ENCODE data around the gene ARHGEF33.

ARHGEF33 gene

DNA sequence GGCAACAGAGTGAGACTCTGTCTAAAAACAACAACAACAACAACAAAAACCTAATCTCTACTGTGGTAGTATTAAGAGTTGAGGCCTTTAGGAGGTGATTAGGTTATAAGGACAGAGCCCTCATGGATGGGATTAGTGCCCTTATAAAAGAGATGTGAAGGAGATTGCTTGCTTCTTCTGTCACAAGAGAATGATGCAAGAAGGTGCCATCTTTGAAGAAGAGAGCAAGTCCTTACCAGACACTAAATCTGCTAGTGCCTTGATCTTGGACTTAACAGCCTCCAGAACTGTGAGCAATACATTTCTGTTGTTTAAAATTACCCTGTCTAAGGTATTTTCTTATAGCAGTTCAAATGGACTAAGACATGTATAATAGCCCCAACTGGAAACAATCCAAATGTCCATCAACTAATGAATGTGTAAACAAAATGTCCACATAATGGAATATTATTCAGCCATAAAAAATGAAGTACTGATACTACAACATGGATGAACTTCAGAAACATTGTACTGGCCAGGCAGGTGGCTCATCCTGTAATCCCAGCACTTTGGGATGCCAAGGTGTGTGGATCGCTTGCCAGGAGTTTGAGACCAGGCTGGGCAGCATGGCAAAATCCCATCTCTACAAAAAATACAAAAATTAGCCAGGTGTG is 1.6 kb upstream of the ARHGEF33 start:
- no peak overlapping the region for H3K4me3 ChIP-seq (ENCODE audit: low read depth, low read length)
- TF ChIP-seq, protein P1, sequence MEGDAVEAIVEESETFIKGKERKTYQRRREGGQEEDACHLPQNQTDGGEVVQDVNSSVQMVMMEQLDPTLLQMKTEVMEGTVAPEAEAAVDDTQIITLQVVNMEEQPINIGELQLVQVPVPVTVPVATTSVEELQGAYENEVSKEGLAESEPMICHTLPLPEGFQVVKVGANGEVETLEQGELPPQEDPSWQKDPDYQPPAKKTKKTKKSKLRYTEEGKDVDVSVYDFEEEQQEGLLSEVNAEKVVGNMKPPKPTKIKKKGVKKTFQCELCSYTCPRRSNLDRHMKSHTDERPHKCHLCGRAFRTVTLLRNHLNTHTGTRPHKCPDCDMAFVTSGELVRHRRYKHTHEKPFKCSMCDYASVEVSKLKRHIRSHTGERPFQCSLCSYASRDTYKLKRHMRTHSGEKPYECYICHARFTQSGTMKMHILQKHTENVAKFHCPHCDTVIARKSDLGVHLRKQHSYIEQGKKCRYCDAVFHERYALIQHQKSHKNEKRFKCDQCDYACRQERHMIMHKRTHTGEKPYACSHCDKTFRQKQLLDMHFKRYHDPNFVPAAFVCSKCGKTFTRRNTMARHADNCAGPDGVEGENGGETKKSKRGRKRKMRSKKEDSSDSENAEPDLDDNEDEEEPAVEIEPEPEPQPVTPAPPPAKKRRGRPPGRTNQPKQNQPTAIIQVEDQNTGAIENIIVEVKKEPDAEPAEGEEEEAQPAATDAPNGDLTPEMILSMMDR (IDR thresholded peaks at IDR 0.05; ENCODE audit: borderline replicate concordance, insufficient read depth, low read depth, low read length) = no peak

DNA sequence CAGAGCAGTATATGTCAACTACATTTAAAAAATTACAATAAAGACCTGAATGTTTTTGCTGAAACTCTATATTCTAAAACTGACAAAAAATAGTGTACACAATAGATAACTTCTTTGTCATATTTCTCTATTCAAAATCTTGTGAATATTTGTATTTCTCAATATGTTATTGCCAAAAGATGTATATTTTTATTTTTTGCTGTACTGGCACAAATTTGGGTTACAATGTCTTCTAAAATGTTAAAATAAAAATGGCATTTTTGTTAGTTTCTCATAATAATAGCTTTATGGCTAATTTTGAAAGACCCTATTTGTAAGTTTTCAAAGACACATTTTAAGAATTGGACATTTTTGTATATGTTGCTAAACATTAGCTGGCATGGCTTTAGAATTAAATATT is 630 bp upstream of the ARHGEF33 start:
- no peak overlapping the region for H3K4me3 ChIP-seq (ENCODE audit: low read depth, low read length)
- TF ChIP-seq, protein P1 (IDR thresholded peaks at IDR 0.05; ENCODE audit: borderline replicate concordance, insufficient read depth, low read depth, low read length) = no peak

DNA sequence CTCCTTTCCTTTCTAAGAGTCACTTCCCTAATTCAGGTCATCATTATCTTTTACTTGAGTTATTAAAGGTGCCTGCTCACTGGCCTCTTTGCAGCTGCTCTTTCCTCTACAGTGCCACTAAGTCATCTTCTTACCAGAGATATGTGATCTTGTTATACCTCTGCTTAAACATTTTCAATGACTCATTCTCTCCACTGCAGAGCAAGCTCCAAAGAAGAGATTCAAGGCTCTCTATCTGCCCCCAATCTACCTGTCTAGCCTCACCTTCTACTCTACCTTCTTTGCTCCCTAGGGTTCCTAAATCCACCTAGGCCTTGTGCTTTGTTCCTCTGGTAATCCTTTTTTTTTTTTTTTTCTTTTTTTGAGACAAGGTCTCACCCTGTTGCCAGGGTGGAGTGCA is 3.1 kb downstream of the ARHGEF33 start:
- no peak overlapping the region for H3K4me3 ChIP-seq (ENCODE audit: low read depth, low read length)
- TF ChIP-seq, protein P1 (IDR thresholded peaks at IDR 0.05; ENCODE audit: borderline replicate concordance, insufficient read depth, low read depth, low read length) = no peak

DNA sequence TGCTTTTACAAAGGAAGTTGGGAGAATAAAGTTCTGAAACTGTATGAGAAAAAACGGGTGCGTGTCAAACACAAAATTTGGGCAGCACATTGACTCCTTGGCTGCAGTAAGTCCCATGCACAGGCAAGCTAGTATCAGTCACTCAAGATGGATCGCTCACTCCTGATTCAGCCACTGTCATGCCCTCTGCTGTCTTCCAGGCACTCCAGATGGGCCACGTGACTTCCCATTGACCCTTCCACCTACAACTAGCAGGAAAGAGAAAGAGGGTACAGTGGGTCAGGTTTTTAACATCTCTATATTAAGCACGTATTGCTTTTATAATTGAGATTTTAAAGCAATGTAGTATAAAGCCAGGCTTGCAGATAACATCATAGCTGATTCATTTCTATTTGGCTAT is 8.6 kb downstream of the ARHGEF33 start:
- TF ChIP-seq, protein P1 (IDR thresholded peaks at IDR 0.05; ENCODE audit: borderline replicate concordance, insufficient read depth, low read depth, low read length) = no peak
- no peak overlapping the region for H3K4me3 ChIP-seq (ENCODE audit: low read depth, low read length)

DNA sequence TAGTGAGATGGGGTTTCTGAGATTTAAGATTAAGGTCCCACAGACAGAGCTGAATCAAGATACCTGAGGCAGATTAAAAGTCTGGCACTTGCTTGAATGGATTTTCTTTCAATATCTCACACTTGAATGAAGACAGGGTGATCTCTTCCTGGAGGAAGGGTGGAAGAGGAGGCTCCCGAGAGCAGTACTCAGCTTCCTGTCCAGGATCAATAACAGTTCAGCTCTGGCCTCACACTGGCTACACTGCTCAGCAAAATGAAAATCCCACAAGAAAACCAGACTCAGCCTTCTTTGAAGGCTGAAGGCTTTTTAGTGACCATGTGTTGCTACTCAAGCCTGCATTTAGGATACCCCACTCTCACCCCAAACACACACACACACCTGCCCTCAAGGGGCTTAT is 11.1 kb downstream of the ARHGEF33 start:
- TF ChIP-seq, protein P1 (IDR thresholded peaks at IDR 0.05; ENCODE audit: borderline replicate concordance, insufficient read depth, low read depth, low read length) = no peak
- no peak overlapping the region for H3K4me3 ChIP-seq (ENCODE audit: low read depth, low read length)

DNA sequence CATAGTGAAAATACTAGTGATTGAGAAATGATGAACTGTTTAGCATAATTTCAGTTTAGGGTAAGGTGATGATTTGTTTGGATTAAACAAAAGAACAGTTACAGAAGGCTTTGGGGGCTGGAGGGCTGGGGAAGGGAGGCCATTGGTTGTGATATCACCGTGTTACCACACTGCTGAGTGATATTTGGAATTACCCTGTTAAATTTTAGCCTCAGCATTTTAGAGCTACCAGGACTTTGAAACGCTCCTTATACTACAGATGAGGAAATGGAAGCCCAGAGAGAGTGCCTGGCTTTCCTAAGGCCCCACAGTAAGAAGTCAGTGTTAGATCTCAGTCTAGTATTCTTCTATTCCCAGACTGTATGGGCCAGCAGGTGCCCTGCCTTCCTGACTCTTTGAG is 15.6 kb downstream of the ARHGEF33 start:
- TF ChIP-seq, protein P1 (IDR thresholded peaks at IDR 0.05; ENCODE audit: borderline replicate concordance, insufficient read depth, low read depth, low read length) = no peak
- H3K4me3 ChIP-seq (ENCODE audit: low read depth, low read length) = no peak overlapping the region

DNA sequence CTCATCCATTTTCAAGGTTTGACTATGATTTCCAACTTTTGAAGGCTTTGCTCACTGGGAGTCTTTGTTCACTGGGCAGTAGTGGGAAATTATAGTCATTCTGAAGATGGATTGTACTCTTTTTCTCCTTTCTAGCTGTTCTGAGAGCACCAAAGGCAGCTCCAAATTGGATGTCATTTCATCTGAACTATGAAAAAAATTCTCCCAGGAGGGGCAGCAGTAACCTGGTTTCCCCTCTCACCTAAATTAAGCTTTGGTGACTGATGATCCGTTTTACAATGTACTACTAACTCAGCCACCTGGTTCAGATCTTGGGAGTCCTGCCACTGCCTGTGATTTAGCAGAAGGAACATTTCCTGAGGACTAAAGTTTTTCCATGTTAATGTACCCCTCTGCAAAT is 17.6 kb downstream of the ARHGEF33 start:
- no peak overlapping the region for H3K4me3 ChIP-seq (ENCODE audit: low read depth, low read length)
- TF ChIP-seq, protein P1 (IDR thresholded peaks at IDR 0.05; ENCODE audit: borderline replicate concordance, insufficient read depth, low read depth, low read length) = no peak

Data from GM12875 (cell line).